IPS-11a (cell line): Measurements from ENCODE around the gene SCN2A.

Experiments used
- H3K4me3 ChIP-seq: one replicate; pipeline ENCODE4 v1.5.1; 2013; ENCODE audit warnings: low read depth, low read length, control low read depth

SCN2A gene

GRCh38 chr2:165410276-165410675 lies 171.1 kb downstream of the SCN2A start:
- no peak overlapping the region for H3K4me3 ChIP-seq

DNA sequence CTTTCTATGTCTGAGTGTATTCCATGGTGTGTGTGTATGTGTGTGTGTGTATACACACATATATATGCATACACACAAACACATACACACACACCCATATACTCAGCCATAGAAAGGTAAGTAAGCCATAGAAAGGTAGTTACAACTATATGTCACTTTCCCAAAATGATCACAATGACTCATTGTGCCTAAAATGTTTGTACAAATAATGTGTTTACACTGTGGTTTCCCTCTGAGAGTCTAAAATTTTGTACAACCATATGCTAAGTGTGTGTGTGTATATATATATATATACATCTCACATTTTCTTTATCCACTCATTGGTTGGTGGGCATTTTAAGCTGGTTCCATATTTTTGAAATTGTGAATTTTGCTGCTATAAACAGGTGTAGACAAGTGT lies 175.0 kb downstream of the SCN2A start:
- H3K4me3 ChIP-seq: no peak overlapping the region

DNA sequence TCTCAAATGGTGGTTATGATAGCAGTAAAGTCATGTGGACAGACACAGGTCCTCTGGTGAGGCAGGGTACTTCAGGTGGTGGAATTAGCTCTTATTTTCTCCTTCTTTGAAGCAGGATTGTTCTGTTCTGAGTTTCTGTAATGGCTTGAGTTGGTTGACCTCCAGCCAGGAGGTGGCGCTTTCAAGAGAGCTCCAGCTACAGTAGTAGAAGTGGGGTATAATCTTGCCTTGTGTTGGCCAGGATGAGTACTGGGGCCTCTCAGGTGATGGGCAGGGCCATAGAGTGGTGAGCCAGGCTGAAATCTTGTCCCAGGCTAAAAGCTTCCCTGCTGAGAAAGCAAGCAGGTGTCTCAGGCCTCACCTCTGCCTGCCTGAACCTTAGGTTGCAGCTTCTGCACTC lies 177.8 kb downstream of the SCN2A start:
- no peak overlapping the region for H3K4me3 ChIP-seq

DNA sequence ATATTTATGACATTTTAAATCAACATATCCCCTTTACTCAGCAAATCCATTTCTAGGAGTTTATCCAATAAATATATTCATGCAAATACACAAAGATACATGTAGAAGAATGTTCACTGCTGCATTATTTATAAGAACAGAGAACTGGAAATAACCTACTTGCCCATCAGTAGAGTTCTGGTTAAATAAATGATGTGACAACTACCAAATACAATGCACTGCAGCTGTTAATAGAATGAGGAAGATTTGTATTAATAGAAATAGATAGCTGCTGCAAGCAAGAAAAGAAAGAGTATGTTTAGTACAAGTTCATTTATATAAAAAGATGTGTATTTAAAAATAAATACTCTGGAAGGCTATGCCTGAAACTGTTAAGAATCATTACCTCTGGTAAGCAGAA lies 181.0 kb downstream of the SCN2A start:
- H3K4me3 ChIP-seq: no peak overlapping the region

- H3K4me3 ChIP-seq: no peak overlapping the region
Measured at GRCh38 chr2:165423081-165423480, 183.9 kb downstream of the SCN2A start.

DNA sequence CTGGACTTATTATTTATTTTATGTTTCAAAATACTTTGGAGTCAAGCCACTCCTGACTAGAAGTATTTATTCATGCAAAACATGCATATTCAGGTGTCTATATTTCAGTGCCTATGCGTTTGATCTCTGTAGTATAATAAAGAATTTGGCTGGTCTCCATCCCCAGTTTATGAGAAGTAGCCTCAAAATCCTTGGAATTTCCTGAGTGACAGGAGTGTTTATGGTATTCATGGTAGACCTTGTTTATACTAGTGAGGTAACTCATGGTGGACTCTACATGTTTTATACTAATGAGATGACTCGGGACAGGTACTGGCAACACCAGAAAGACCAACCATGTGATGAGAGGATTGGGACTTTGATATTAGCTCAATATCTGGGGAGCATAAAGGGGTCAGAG lies 186.3 kb downstream of the SCN2A start:
- no peak overlapping the region for H3K4me3 ChIP-seq

DNA sequence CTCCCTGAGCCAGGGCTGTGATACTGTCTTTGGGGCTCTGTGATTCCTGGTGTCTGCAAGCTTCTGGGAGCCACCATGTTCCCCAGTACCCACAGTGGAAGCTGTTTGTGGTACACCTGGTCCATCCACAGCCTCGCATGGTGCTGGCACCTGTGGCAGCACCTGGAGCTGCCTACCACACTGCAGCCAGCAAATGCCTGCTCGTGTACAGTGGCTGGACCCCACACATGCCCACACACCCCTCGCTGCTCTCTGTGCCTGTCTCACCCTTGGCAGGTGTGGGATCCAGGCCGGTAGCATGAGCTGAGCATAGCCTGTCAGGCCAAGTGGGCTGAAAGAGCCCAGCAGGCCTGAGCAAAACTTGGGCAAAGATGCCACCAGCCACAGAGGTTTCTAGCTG lies 188.5 kb downstream of the SCN2A start:
- H3K4me3 ChIP-seq: no peak overlapping the region

DNA sequence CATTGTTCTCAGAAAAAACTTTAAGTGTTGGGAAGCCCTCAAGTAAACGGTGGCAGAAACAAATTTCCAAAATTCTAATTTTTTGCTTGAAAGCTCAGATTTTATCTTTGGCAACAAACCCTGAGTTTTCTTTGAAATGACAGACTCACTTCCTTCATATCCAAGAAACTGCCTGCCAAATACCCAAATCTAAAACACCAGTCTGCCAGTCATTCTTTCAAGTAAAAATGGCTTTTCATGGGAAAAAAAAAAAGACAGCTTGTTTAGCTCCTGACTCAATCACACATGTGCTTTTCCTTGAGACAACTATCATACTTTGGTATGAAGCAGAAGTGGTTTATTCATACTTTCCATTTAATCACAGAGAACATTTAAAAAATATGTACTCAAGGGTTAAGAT lies 189.7 kb downstream of the SCN2A start:
- no peak overlapping the region for H3K4me3 ChIP-seq

GRCh38 chr2:165431014-165431413 lies 191.8 kb downstream of the SCN2A start:
- H3K4me3 ChIP-seq: no peak overlapping the region

GRCh38 chr2:165432234-165432966 lies 193.2 kb downstream of the SCN2A start:
- no peak overlapping the region for H3K4me3 ChIP-seq

DNA sequence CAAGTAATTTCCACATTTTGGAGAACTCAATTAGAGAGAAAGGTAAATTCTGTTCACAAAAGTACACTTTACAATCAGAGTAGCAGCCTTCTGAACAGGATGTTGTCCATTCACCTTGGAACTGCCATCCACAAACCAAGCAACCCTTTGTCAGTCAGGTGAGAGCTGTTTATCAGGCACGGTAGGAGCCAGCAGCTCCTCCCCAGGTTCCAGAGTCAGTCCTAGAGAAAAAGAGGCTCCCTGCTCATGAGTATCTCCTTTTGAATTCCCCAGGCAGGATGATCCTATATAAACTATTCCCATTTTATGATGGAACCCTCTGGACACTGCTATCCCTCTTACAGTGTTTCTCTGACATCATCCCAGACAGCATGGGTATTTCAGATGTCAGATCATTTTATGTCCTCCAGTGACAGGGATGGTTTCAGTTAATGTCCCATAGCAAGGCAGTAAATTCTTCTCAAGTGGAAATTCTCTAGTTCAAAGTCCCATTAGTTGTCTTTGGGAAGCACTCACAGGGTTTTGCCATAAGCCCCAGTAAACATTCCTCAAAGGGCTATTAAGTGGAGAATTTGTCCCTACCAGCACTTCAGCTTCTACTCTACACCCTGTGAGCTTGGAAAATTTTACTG lies 195.8 kb downstream of the SCN2A start:
- H3K4me3 ChIP-seq: no peak overlapping the region

DNA sequence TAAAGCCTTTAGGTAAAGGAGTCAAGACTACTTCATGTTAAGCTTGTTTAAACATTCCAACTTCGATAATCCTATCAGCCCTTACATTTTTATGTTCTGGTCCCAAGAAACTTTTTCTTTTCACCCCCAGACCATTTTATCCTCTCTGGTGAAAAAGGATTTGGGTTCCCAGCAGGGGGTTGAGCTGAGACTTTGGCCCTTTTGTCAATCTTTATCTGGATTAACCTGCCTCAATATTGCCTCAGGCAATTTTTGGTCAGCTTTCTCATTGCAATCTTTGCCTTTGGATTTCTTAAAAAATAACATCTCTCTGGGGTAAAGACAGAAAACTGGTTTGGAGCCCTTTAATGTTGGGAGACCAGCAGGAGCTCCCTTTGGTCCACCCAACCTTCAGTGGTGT lies 196.4 kb downstream of the SCN2A start:
- no peak overlapping the region for H3K4me3 ChIP-seq

DNA sequence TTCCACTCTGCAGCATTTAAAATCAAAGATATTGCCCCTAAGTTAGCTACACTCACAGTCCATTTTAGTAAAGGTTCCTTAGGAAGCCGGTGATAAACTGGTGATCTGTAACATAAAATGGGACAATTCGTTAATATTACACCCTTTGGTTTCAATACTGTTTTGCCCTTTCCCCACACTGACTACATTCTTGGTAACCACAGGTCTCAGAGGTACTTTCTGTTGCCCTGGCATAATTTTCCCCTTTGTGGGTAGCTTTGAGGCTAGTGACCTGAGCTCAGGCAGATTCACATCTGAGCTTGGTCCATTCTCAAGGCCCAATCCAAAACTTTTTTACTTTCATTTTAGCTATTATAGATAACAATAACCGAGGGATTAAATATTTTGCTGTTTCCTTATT lies 197.3 kb downstream of the SCN2A start:
- no peak overlapping the region for H3K4me3 ChIP-seq

DNA sequence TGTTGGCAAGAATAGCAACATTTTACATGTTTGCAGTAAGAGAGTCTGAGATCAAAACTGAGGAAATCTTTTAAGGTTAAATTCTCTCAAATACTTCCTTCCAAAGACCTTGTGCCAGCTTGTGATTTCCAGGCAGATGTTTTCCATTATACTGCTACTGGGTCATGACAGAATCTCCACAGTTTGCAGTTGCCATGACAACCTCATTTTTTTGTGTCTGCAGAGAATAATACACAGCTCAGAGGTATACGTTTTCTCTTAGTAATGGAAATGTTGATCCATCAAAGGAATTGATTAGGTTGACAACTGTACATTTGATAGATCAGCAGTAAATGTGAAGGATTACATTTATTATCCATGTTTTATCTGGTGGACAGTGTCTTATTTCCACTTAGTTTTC lies 201.2 kb downstream of the SCN2A start:
- H3K4me3 ChIP-seq: no peak overlapping the region
